HUES48 (cell line): ENCODE results near the gene OR4K2.
"Not testable (repeated sequence)": the region's sequence is repeated elsewhere in the genome, so short reads cannot be mapped to it uniquely, and the experiment has no call there.

Experiments used
- H3K27ac ChIP-seq: one replicate; pipeline ENCODE4 v1.7.0; 2013; ENCODE audit warnings: low read depth, low read length, inconsistent platforms
- H3K27me3 ChIP-seq: 2 replicates; pipeline ENCODE4 v1.6.1; 2013; ENCODE audit warnings: mild to moderate bottlenecking, low read length; ENCODE audit not compliant: control insufficient read depth, insufficient read depth
- H3K36me3 ChIP-seq: 2 replicates; pipeline ENCODE4 v1.6.1; 2013; ENCODE audit warnings: low read length; ENCODE audit not compliant: control insufficient read depth, insufficient read depth
- H3K4me1 ChIP-seq: 2 replicates; pipeline ENCODE4 v1.6.1; 2013; ENCODE audit warnings: mild to moderate bottlenecking, low read length; ENCODE audit not compliant: control insufficient read depth, insufficient read depth
- H3K4me3 ChIP-seq: 2 replicates; pipeline ENCODE4 v1.5.1; 2013; ENCODE audit warnings: mild to moderate bottlenecking, low read depth, low read length
- H3K9ac ChIP-seq: 2 replicates; pipeline ENCODE4 v1.6.1; 2013; ENCODE audit warnings: mild to moderate bottlenecking, low read depth, low read length, moderate library complexity
- H3K9me3 ChIP-seq: 2 replicates; pipeline ENCODE4 v1.6.1; 2013; ENCODE audit warnings: low read length; ENCODE audit not compliant: control insufficient read depth, insufficient read depth

Gene OR4K2, protein sequence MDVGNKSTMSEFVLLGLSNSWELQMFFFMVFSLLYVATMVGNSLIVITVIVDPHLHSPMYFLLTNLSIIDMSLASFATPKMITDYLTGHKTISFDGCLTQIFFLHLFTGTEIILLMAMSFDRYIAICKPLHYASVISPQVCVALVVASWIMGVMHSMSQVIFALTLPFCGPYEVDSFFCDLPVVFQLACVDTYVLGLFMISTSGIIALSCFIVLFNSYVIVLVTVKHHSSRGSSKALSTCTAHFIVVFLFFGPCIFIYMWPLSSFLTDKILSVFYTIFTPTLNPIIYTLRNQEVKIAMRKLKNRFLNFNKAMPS

DNA sequence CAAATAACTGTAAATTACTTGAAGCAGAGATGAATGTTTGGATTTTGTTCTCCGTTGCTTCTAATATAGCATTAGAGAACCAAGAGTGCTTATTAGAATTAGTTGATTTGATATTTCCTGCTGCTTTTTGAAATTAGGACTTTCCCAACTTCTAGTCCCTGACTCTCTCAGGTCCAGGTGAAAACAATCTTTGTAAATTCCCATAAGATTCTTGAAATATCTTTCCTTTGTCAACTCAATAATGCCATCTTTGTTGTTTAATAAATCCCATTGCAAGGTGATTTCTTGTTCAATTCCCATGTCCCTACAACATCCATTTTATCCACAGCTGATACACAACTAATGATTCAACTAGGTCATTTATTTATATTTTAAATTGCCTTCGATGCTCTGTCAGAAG lies at the start of gene OR4K2:
Gene OR4K2 (plus strand): TSS at position 301 of the 400 bp plus-strand sequence. CDS start 1,126 bp downstream, outside the sequence.
- Histone ChIP-seq H3K9me3 (peaks cover 94% of the 10 kb centered on the region), H3K9ac (no peak within 1 kb of the TSS), H3K4me3 (no peak within 1 kb of the TSS; the same call in 1 of the 2 replicates), H3K36me3 (no peaks in the 10 kb centered on the region), H3K27ac (no peak within 1 kb of the TSS), H3K27me3 (no peaks in the 10 kb centered on the region), H3K4me1 (no peaks in the 10 kb centered on the region)

- not testable (repeated sequence) for H3K9ac ChIP-seq, H3K4me3 ChIP-seq, H3K27me3 ChIP-seq, H3K36me3 ChIP-seq, H3K27ac ChIP-seq, H3K4me1 ChIP-seq
- H3K9me3 ChIP-seq = peaks cover 85% of the 10 kb centered on the region
Measured at GRCh38 chr14:19827626-19828244, 47.2 kb upstream of the OR4K2 start.

GRCh38 chr14:19828314-19828713 lies 46.6 kb upstream of the OR4K2 start:
- Histone ChIP-seq H3K36me3 (no peaks in the 10 kb centered on the region), H3K27ac (no peak overlapping the region), H3K9me3 (peaks cover 86% of the 10 kb centered on the region), H3K4me3 (no peak overlapping the region; the same call in 1 of the 2 replicates), H3K9ac (no peak overlapping the region), H3K27me3 (no peaks in the 10 kb centered on the region), H3K4me1 (no peaks in the 10 kb centered on the region)

- H3K27me3 ChIP-seq, H3K4me1 ChIP-seq, H3K27ac ChIP-seq, H3K36me3 ChIP-seq, H3K9ac ChIP-seq, H3K4me3 ChIP-seq: not testable (repeated sequence)
- peaks cover 97% of the 10 kb centered on the region for H3K9me3 ChIP-seq
Measured at GRCh38 chr14:19834203-19834848, 40.6 kb upstream of the OR4K2 start.

DNA sequence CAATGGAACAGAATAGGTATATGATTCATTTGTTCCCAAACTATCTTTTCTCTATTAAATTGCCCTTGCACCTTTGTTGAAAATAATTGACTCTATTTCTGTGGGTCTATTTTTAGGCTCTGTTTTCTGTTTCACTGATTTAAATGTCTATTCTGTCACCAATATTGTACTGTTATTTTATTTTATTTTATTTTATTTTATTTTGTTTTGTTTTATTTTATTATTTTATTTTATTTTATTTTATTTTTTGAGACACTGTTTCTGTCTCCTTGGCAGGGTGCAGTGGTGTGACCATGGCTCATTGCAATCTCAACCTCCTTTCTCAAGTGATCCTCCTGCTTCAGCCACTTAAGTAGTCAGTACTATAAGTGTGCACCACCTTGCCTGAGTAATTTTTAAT lies 36.5 kb upstream of the OR4K2 start:
- Histone ChIP-seq H3K9ac (no peak overlapping the region), H3K4me1 (no peaks in the 10 kb centered on the region), H3K27me3 (no peaks in the 10 kb centered on the region), H3K27ac (no peak overlapping the region), H3K4me3 (no peak overlapping the region; the same call in 1 of the 2 replicates), H3K9me3 (peaks cover 93% of the 10 kb centered on the region), H3K36me3 (no peaks in the 10 kb centered on the region)

- no peaks in the 10 kb centered on the region for H3K4me1 ChIP-seq
- no peaks in the 10 kb centered on the region for H3K27me3 ChIP-seq
- H3K27ac ChIP-seq = no peak overlapping the region
- H3K9me3 ChIP-seq = peaks cover 88% of the 10 kb centered on the region
- no peaks in the 10 kb centered on the region for H3K36me3 ChIP-seq
- H3K4me3 ChIP-seq = no peak overlapping the region
- H3K9ac ChIP-seq = no peak overlapping the region
Measured at GRCh38 chr14:19851365-19851764, 23.6 kb upstream of the OR4K2 start.

DNA sequence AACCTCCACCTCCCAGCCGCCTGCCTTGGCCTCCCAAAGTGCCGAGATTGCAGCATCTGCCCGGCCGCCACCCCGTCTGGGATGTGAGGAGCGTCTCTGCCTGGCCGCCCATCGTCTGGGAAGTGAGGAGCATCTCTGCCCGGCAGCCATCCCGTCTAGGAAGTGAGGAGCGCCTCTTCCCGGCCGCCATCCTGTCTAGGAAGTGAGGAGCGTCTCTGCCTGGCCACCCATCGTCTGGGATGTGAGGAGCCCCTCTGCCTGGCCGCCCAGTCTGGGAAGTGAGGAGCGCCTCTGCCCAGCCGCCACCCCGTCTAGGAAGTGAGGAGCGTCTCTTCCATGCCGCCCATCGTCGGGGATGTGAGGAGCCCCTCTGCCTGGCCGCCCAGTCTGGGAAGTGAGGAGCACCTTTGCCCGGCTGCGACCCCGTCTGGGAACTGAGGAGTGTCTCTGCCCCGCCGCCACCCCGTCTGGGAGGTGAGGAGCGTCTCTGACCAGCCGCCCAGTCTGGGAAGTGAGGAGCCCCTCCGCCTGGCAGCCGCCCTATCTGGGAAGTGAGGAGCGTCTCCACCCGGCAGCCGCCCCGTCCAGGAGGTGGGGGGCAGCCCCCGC lies 8.8 kb upstream of the OR4K2 start:
- peaks cover 86% of the 10 kb centered on the region for H3K9me3 ChIP-seq
- H3K9ac ChIP-seq, H3K27me3 ChIP-seq, H3K4me1 ChIP-seq, H3K36me3 ChIP-seq, H3K4me3 ChIP-seq, H3K27ac ChIP-seq: not testable (repeated sequence)

GRCh38 chr14:19873178-19873577 lies 1.8 kb upstream of the OR4K2 start:
- H3K36me3 ChIP-seq = no peaks in the 10 kb centered on the region
- no peak overlapping the region for H3K4me3 ChIP-seq
- H3K9me3 ChIP-seq = peaks cover 94% of the 10 kb centered on the region
- H3K9ac ChIP-seq = no peak overlapping the region
- no peaks in the 10 kb centered on the region for H3K27me3 ChIP-seq
- H3K27ac ChIP-seq = no peak overlapping the region
- H3K4me1 ChIP-seq = no peaks in the 10 kb centered on the region

GRCh38 chr14:19878029-19878642 lies 3.2 kb downstream of the OR4K2 start:
- no peak overlapping the region for H3K27ac ChIP-seq
- no peaks in the 10 kb centered on the region for H3K36me3 ChIP-seq
- H3K4me3 ChIP-seq = no peak overlapping the region
- H3K27me3 ChIP-seq = no peaks in the 10 kb centered on the region
- no peaks in the 10 kb centered on the region for H3K4me1 ChIP-seq
- H3K9me3 ChIP-seq = peaks cover 99% of the 10 kb centered on the region
- H3K9ac ChIP-seq = no peak overlapping the region

- no peak overlapping the region for H3K27ac ChIP-seq
- H3K9ac ChIP-seq = no peak overlapping the region
- no peak overlapping the region for H3K4me3 ChIP-seq
- no peaks in the 10 kb centered on the region for H3K27me3 ChIP-seq
- H3K4me1 ChIP-seq = no peaks in the 10 kb centered on the region
- H3K36me3 ChIP-seq = no peaks in the 10 kb centered on the region
- H3K9me3 ChIP-seq = peaks cover 94% of the 10 kb centered on the region
Measured at GRCh38 chr14:19895282-19895681, 20.3 kb downstream of the OR4K2 start.
